Glutamatergic neuron (in vitro differentiated cells): ENCODE measurements around the gene CYB5RL. TPM values are rescaled to one million over a fixed set of nuclear protein-coding genes. Genes with fewer than 3 reads are reported as not detected.
A peak's percentile ranks its signal among the peaks of the same experiment; 100 is the strongest.

Experiments
- DNase-seq: peaks from one replicate; pipeline ENCODE4 v3.0.0; 2022
- H3K27ac Mint-ChIP-seq: one replicate; pipeline ENCODE4 v1.8.0; 2020; ENCODE audit warnings: mild to moderate bottlenecking, mixed read lengths, inconsistent platforms; ENCODE audit not compliant: unreplicated experiment
- H3K27me3 Mint-ChIP-seq: one replicate; pipeline ENCODE4 v1.8.0; 2020; ENCODE audit warnings: mild to moderate bottlenecking, moderate library complexity, mixed read lengths, inconsistent platforms; ENCODE audit not compliant: unreplicated experiment
- H3K36me3 Mint-ChIP-seq: one replicate; pipeline ENCODE4 v1.8.0; 2020; ENCODE audit warnings: mild to moderate bottlenecking, mixed read lengths, inconsistent platforms; ENCODE audit not compliant: unreplicated experiment
- H3K4me1 Mint-ChIP-seq: one replicate; pipeline ENCODE4 v1.8.0; 2020; ENCODE audit warnings: mild to moderate bottlenecking, low read depth, mixed read lengths, inconsistent platforms; ENCODE audit not compliant: unreplicated experiment
- H3K4me3 Mint-ChIP-seq: one replicate; pipeline ENCODE4 v1.8.0; 2020; ENCODE audit warnings: mild to moderate bottlenecking, mixed read lengths, inconsistent platforms; ENCODE audit not compliant: unreplicated experiment
- H3K9me3 Mint-ChIP-seq: one replicate; pipeline ENCODE4 v1.8.0; 2020; ENCODE audit warnings: mild to moderate bottlenecking, moderate library complexity, mixed read lengths, inconsistent platforms; ENCODE audit not compliant: unreplicated experiment
- CTCF ChIP-seq: fragments of 200-600 bp; sonication (generic); IDR thresholded peaks from one replicate; pipeline ENCODE4 v1.5.0; 2021; ENCODE audit not compliant: partially characterized antibody, unreplicated experiment
- long read RNA-seq: library from polyadenylated mRNA; unstranded; transcript quantifications from one replicate; pipeline ENCODE4 v2.0.0, GENCODE V29; 2020; ENCODE audit not compliant: unreplicated experiment
- total RNA-seq: library from RNA; stranded (reverse); fragmentation: NEBNext Ultra II Directional; extraction: Animal tissue kit (Norgen Biotek cat#: 25700); gene quantifications from one replicate; pipeline ENCODE4 v1.2.1, GENCODE V29; 2021; ENCODE audit not compliant: unreplicated experiment

Gene CYB5RL
- 6.8 TPM for total RNA-seq
- long read RNA-seq, result 0 reads

- Mint-ChIP-seq H3K27me3 (peaks cover 3% of the 10 kb centered on the region), H3K9me3 (peaks cover 2% of the 10 kb centered on the region), H3K27ac (peak within 1 kb of the TSS; percentile 72), H3K4me3 (peak within 1 kb of the TSS; percentile 95), H3K36me3 (no peaks in the 10 kb centered on the region), H3K4me1 (peaks cover 10% of the 10 kb centered on the region)
- TF ChIP-seq CTCF, result no peak
- peak; percentile 90 for DNase-seq
These were observed at the start of gene CYB5RL, which contains the start of gene MRPL37 for GRCh38 chr1:54199765-54200518. TSS of gene CYB5RL (minus strand) at chr1:54200030. CDS start at chr1:54195616, 4,414 bp downstream. TSS of gene MRPL37 (plus strand) at chr1:54200167. CDS start at chr1:54200244, 77 bp downstream.

- Mint-ChIP-seq H3K4me1 (peaks cover 44% of the 10 kb centered on the region), H3K4me3 (peak overlapping the region; percentile 51), H3K36me3 (peaks cover 7% of the 10 kb centered on the region), H3K27me3 (peaks cover 48% of the 10 kb centered on the region), H3K9me3 (peaks cover 52% of the 10 kb centered on the region), H3K27ac (peak overlapping the region; percentile 71)
- no peak for TF ChIP-seq CTCF
- no peak for DNase-seq
These were observed 49.1 kb upstream of the CYB5RL start for GRCh38 chr1:54248966-54249365.

- peaks cover 52% of the 10 kb centered on the region for H3K27me3 Mint-ChIP-seq
- peaks cover 11% of the 10 kb centered on the region for H3K36me3 Mint-ChIP-seq
- no peak for TF ChIP-seq CTCF
- H3K4me3 Mint-ChIP-seq, result no peak overlapping the region
- peak overlapping the region; percentile 55 for H3K27ac Mint-ChIP-seq
- DNase-seq, result no peak
- peaks cover 40% of the 10 kb centered on the region for H3K4me1 Mint-ChIP-seq
- H3K9me3 Mint-ChIP-seq, result peaks cover 55% of the 10 kb centered on the region
These were observed 48.2 kb upstream of the CYB5RL start for GRCh38 chr1:54247863-54248515.

GRCh38 chr1:54246116-54246721, 46.4 kb upstream of the CYB5RL start:
- TF ChIP-seq CTCF, result no peak

More at GRCh38 chr1:54246116-54246721, 46.4 kb upstream of the CYB5RL start:
- Mint-ChIP-seq H3K27me3 (peaks cover 49% of the 10 kb centered on the region), H3K27ac (peak overlapping the region; percentile 77), H3K9me3 (peaks cover 54% of the 10 kb centered on the region), H3K36me3 (peaks cover 12% of the 10 kb centered on the region), H3K4me3 (no peak overlapping the region), H3K4me1 (peaks cover 38% of the 10 kb centered on the region)
- no peak for DNase-seq
